Breast epithelium (tissue), 3 donors: ENCODE data around the gene RXFP4.

Source experiments
- CTCF ChIP-seq, 3 donors: fragments of 450-650 bp; IDR thresholded peaks; one replicate each; pipeline ENCODE4 v1.5.1; 2016 to 2017; ENCODE audit warnings: antibody characterized with exemption in 3 of 3, mild to moderate bottlenecking in 3 of 3, moderate library complexity in 3 of 3
- POLR2A ChIP-seq: fragments of 450-650 bp; IDR thresholded peaks from one replicate; pipeline ENCODE4 v1.6.1; 2016; ENCODE audit warnings: antibody characterized with exemption, mild to moderate bottlenecking, moderate library complexity
- POLR2AphosphoS5 ChIP-seq, 3 donors: sonication (generic); formaldehyde crosslinking; IDR thresholded peaks; one replicate each; pipeline ENCODE4 v1.6.1; 2017; ENCODE audit warnings: antibody characterized with exemption in 3 of 3

- no peak for TF ChIP-seq CTCF (IDR thresholded peaks at IDR 0.05)
- no peak for TF ChIP-seq POLR2AphosphoS5 (IDR thresholded peaks at IDR 0.05)
- TF ChIP-seq POLR2A: no peak
These were observed 21.6 kb upstream of the RXFP4 start for GRCh38 chr1:155919801-155920200.
